Endometrial microvascular endothelial cells (primary cell): ENCODE data around the gene SMIM45.
"Not testable (repeated sequence)": the region's sequence is repeated elsewhere in the genome, so short reads cannot be mapped to it uniquely, and the experiment has no call there.

Source experiments
- in situ Hi-C: cut with HindIII; loops from 2 replicates; pipeline ENCODE4 v1.10.0; 2017; ENCODE audit warnings: low sequenced_read_pairs, low pct_unique_long_range_greater_than_20kb; ENCODE audit errors: inconsistent ontology term

The SMIM45 gene

GRCh38 chr22:41932353-41932752 is 19.6 kb upstream of the SMIM45 start:
- in situ Hi-C loops = no loop called here

GRCh38 chr22:41933411-41934177 is 18.4 kb upstream of the SMIM45 start:
- in situ Hi-C loops = no loop called here

GRCh38 chr22:41934284-41935014 is 17.5 kb upstream of the SMIM45 start:
- in situ Hi-C loops = no loop called here

GRCh38 chr22:41935015-41935351 is 17.0 kb upstream of the SMIM45 start:
- in situ Hi-C loops = no loop called here

GRCh38 chr22:41935509-41935908 is 16.4 kb upstream of the SMIM45 start:
- in situ Hi-C loops = no loop called here

- in situ Hi-C loops = no loop called here
Observed at GRCh38 chr22:41936894-41937169, 15.1 kb upstream of the SMIM45 start.

GRCh38 chr22:41939981-41940831 is 11.7 kb upstream of the SMIM45 start:
- in situ Hi-C loops = no loop called here

- in situ Hi-C loops = no loop called here
Observed at GRCh38 chr22:41940832-41941765, 10.9 kb upstream of the SMIM45 start.

GRCh38 chr22:41943661-41944209 is 8.2 kb upstream of the SMIM45 start:
- in situ Hi-C loops = no loop called here

- in situ Hi-C loops = no loop called here
Observed at GRCh38 chr22:41946629-41947423, 5.1 kb upstream of the SMIM45 start, which contains the start of gene CENPM. Gene CENPM (minus strand): TSS chr22:41947152. CDS start chr22:41947076, 76 bp downstream.

- in situ Hi-C loops = no loop called here
Observed at GRCh38 chr22:41947424-41948080, 4.4 kb upstream of the SMIM45 start.

GRCh38 chr22:41948142-41948541 is 3.8 kb upstream of the SMIM45 start:
- in situ Hi-C loops = no loop called here

GRCh38 chr22:41948928-41949296 is 3.0 kb upstream of the SMIM45 start:
- in situ Hi-C loops = not testable (repeated sequence)

GRCh38 chr22:41949297-41949965 is 2.5 kb upstream of the SMIM45 start:
- in situ Hi-C loops = no loop called here

GRCh38 chr22:41952713-41953112 is 763 bp downstream of the SMIM45 start:
- in situ Hi-C loops = no loop called here

- in situ Hi-C loops = no loop called here
Observed at GRCh38 chr22:41957941-41958556, 6.1 kb downstream of the SMIM45 start.
